Natural killer cell (primary cell): ENCODE data around the gene CERS3. TPM values are rescaled to one million over a fixed set of nuclear protein-coding genes. Genes with fewer than 3 reads are reported as not detected.

Source experiments
- ATAC-seq, 3 donors: fragments of 150-1000 bp in 2 of 3; fragments of 200-7000 bp in 1 of 3; cut with Tn5 transposase; 1 replicate in 1 of 3; 2 replicates in 2 of 3; pipeline ENCODE4 v1.10.0; 2021; ENCODE audit warnings: mild to moderate bottlenecking in 2 of 3, moderate library complexity in 2 of 3
- DNase-seq, 2 donors: peaks; one replicate each; pipeline versions ENCODE4 v3.0.0 to v3.0.0-alpha.2; 2013 to 2021; ENCODE audit warnings: mixed read lengths in 1 of 2
- H3K27ac ChIP-seq: one replicate; pipeline ENCODE4 v1.5.1; 2013; ENCODE audit warnings: mild to moderate bottlenecking, low read length
- H3K27me3 ChIP-seq: one replicate; pipeline ENCODE4 v1.6.1; 2013; ENCODE audit warnings: low read length; ENCODE audit not compliant: control insufficient read depth, insufficient read depth
- H3K36me3 ChIP-seq: one replicate; pipeline ENCODE4 v1.6.1; 2013; ENCODE audit warnings: low read length; ENCODE audit not compliant: control insufficient read depth, insufficient read depth
- H3K4me1 ChIP-seq: one replicate; pipeline ENCODE4 v1.6.1; 2013; ENCODE audit warnings: low read length; ENCODE audit not compliant: control insufficient read depth, insufficient read depth
- H3K4me3 ChIP-seq: one replicate; pipeline ENCODE4 v1.5.1; 2013; ENCODE audit warnings: low read length
- H3K9me3 ChIP-seq: one replicate; pipeline ENCODE4 v1.6.1; 2013; ENCODE audit warnings: low read length; ENCODE audit not compliant: control insufficient read depth, insufficient read depth
- H3K27ac Mint-ChIP-seq, 2 donors: one replicate each; pipeline ENCODE4 v1.8.0; 2022; ENCODE audit warnings: mild to moderate bottlenecking in 2 of 2, mixed read lengths in 2 of 2, moderate library complexity in 1 of 2
- H3K27me3 Mint-ChIP-seq, 2 donors: one replicate each; pipeline ENCODE4 v1.8.0; 2022; ENCODE audit warnings: low read depth in 2 of 2, mixed read lengths in 2 of 2
- H3K36me3 Mint-ChIP-seq: one replicate; pipeline ENCODE4 v1.8.0; 2022; ENCODE audit warnings: mixed read lengths
- H3K4me1 Mint-ChIP-seq, 2 donors: one replicate each; pipeline ENCODE4 v1.8.0; 2022; ENCODE audit warnings: mixed read lengths in 2 of 2
- H3K4me3 Mint-ChIP-seq: one replicate; pipeline ENCODE4 v1.8.0; 2022; ENCODE audit warnings: mild to moderate bottlenecking, moderate library complexity, mixed read lengths
- H3K9me3 Mint-ChIP-seq, 2 donors: one replicate each; pipeline ENCODE4 v1.8.0; 2022; ENCODE audit warnings: mixed read lengths in 2 of 2
- CTCF ChIP-seq: fragments of 200-600 bp; IDR thresholded peaks from one replicate; pipeline ENCODE4 v1.8.0; 2022; ENCODE audit warnings: antibody characterized with exemption
- WGBS: methylation state at CpG from one replicate; pipeline ENCODE4 v1.1.7; 2013; ENCODE audit warnings: missing lambda C conversion rate; ENCODE audit not compliant: insufficient coverage; 5-methylcytosine and 5-hydroxymethylcytosine counted together
- intact Hi-C: fragments of 100-400 bp; cut with micrococcal nuclease; formaldehyde crosslinking; loops from one replicate; pipeline ENCODE4 v1.14.2; 2022
- total RNA-seq, 4 donors: library from RNA; stranded (reverse); fragments of 120-200 nt in 1 of 4; gene quantifications; one replicate each; pipeline versions ENCODE4 v1.2.3 to v1.2.4, GENCODE V29; 2013 to 2022

The CERS3 gene
- total RNA-seq, 3 donors from 2014 or later (not counting 1 experiment from before 2014, with no cell fraction given) = 0.40 to 0.90 (median 0.48) TPM

GRCh38 chr15:100426937-100427336 lies 101.8 kb downstream of the CERS3 start:
- H3K4me3 ChIP-seq = no peak overlapping the region
- peaks cover 13% of the 10 kb centered on the region for H3K9me3 ChIP-seq
- Mint-ChIP-seq H3K9me3 (peaks cover 2 to 7% of the 10 kb centered on the region in 2 donors), H3K4me3 (no peak overlapping the region), H3K36me3 (peaks cover 9% of the 10 kb centered on the region), H3K4me1 (no peaks in the 10 kb centered on the region), H3K27me3 (no peaks in the 10 kb centered on the region), H3K27ac (no peak overlapping the region)
- ATAC-seq = no peak
- H3K36me3 ChIP-seq = no peaks in the 10 kb centered on the region
- no peak for TF ChIP-seq CTCF
- H3K27me3 ChIP-seq = no peaks in the 10 kb centered on the region
- H3K4me1 ChIP-seq = no peaks in the 10 kb centered on the region
- DNase-seq = no peak
- 94% methylated on average over 10 of the region's 10 CpGs for WGBS
- no peak overlapping the region for H3K27ac ChIP-seq
- intact Hi-C loops = no loop called here

GRCh38 chr15:100405179-100405578 lies 123.6 kb downstream of the CERS3 start:
- Mint-ChIP-seq H3K27me3 (peaks cover 0 to 54% of the 10 kb centered on the region in 2 donors), H3K4me3 (peak overlapping the region; percentile 37), H3K9me3 (no peaks in the 10 kb centered on the region), H3K4me1 (no peaks in the 10 kb centered on the region), H3K36me3 (no peaks in the 10 kb centered on the region), H3K27ac (no peak overlapping the region)
- TF ChIP-seq CTCF = no peak
- Histone ChIP-seq H3K27ac (no peak overlapping the region), H3K4me1 (no peaks in the 10 kb centered on the region), H3K9me3 (peaks cover 3% of the 10 kb centered on the region), H3K36me3 (no peaks in the 10 kb centered on the region), H3K27me3 (no peaks in the 10 kb centered on the region), H3K4me3 (no peak overlapping the region)
- ATAC-seq (no peak), DNase-seq (no peak)
- intact Hi-C loops = no loop called here
- no CpG with 5 or more reads among the region's 1 CpG for WGBS

DNA sequence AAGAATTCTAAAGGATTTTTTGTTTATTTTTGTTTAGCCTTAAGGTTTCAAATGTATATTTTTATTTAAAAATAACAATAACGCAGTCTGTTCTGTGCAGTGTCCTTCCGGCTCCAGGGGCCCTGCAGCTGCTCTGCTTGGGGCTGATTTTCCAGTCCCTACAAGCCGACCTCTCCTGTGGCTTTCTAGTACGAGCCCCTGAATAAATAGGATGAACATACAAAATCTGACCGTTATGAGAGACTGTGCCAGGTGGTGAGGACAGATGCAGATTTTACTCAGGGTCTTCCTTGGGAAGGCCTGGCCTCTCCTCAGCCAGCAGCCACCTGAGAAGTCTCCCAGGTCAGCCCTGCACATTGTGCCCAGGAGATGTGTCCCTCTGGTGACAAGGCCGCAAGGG lies 127.8 kb downstream of the CERS3 start:
- Histone ChIP-seq H3K27me3 (no peaks in the 10 kb centered on the region), H3K27ac (no peak overlapping the region), H3K36me3 (no peaks in the 10 kb centered on the region), H3K9me3 (no peaks in the 10 kb centered on the region), H3K4me1 (no peaks in the 10 kb centered on the region), H3K4me3 (no peak overlapping the region)
- no peak for DNase-seq
- H3K27ac Mint-ChIP-seq = no peak overlapping the region
- no peaks in the 10 kb centered on the region for H3K36me3 Mint-ChIP-seq
- H3K4me3 Mint-ChIP-seq = no peak overlapping the region
- H3K4me1 Mint-ChIP-seq = no peaks in the 10 kb centered on the region
- TF ChIP-seq CTCF = no peak
- no peak for ATAC-seq
- intact Hi-C loops = no loop called here
- no peaks in the 10 kb centered on the region for H3K9me3 Mint-ChIP-seq
- H3K27me3 Mint-ChIP-seq = peaks cover 3 to 48% of the 10 kb centered on the region in 2 donors
- 90% methylated on average over 6 of the region's 6 CpGs for WGBS

GRCh38 chr15:100394736-100395440 lies 133.9 kb downstream of the CERS3 start:
- ATAC-seq (no peak), DNase-seq (no peak)
- Histone ChIP-seq H3K27me3 (no peaks in the 10 kb centered on the region), H3K36me3 (no peaks in the 10 kb centered on the region), H3K4me3 (no peak overlapping the region), H3K9me3 (no peaks in the 10 kb centered on the region), H3K27ac (no peak overlapping the region), H3K4me1 (no peaks in the 10 kb centered on the region)
- H3K9me3 Mint-ChIP-seq = no peaks in the 10 kb centered on the region
- H3K27ac Mint-ChIP-seq = no peak overlapping the region
- H3K36me3 Mint-ChIP-seq = no peaks in the 10 kb centered on the region
- H3K4me1 Mint-ChIP-seq = no peaks in the 10 kb centered on the region
- WGBS = 39% methylated on average over 2 of the region's 4 CpGs
- no peak for TF ChIP-seq CTCF
- intact Hi-C loops = no loop called here
- no peak overlapping the region for H3K4me3 Mint-ChIP-seq
- H3K27me3 Mint-ChIP-seq = peaks cover 12 to 13% of the 10 kb centered on the region in 2 donors
